Testis (tissue), 3 donors: ENCODE data around the gene KRTAP12-4. TPM values are rescaled to one million over a fixed set of nuclear protein-coding genes. Genes with fewer than 3 reads are reported as not detected.

ENCODE experiments used
- DNase-seq: peaks from one replicate; pipeline ENCODE4 v3.0.0-alpha.2; 2019
- H3K27ac ChIP-seq, 2 donors: fragments of 200-600 bp; sonication (generic); one replicate each; pipeline ENCODE4 v1.5.1; 2019
- H3K27me3 ChIP-seq: fragments of 200-600 bp; sonication (generic); one replicate; pipeline ENCODE4 v1.5.1; 2019
- H3K36me3 ChIP-seq: fragments of 200-600 bp; sonication (generic); one replicate; pipeline ENCODE4 v1.5.1; 2017; ENCODE audit warnings: low read depth; ENCODE audit errors: missing control alignments
- H3K4me1 ChIP-seq: fragments of 200-600 bp; sonication (generic); one replicate; pipeline ENCODE4 v1.5.1; 2019
- H3K4me3 ChIP-seq, 2 donors: fragments of 200-600 bp; sonication (generic); one replicate each; pipeline ENCODE4 v1.5.1; 2017 to 2019
- H3K9me3 ChIP-seq: fragments of 200-600 bp; sonication (generic); one replicate; pipeline ENCODE4 v1.5.1; 2017
- CTCF ChIP-seq, 3 experiments: fragments of 450-650 bp in 2 of 3; fragments of 200-600 bp in 1 of 3; sonication (generic) in 1 of 3; IDR thresholded peaks; one replicate each; pipeline ENCODE4 v1.5.1; 2016 to 2019; ENCODE audit warnings: antibody characterized with exemption in 3 of 3, mild to moderate bottlenecking in 2 of 3, moderate library complexity in 1 of 3
- POLR2A ChIP-seq: fragments of 450-650 bp; IDR thresholded peaks from one replicate; pipeline ENCODE4 v1.6.1; 2017; ENCODE audit warnings: antibody characterized with exemption, mild to moderate bottlenecking, moderate library complexity
- WGBS, 2 donors: methylation state at CpG; one replicate each; pipeline ENCODE4 v1.1.5; 2018; 5-methylcytosine and 5-hydroxymethylcytosine counted together
- intact Hi-C: fragments of 100-400 bp; cut with DNase I; formaldehyde crosslinking; loops from one replicate; pipeline ENCODE4 v1.15.1; 2023; ENCODE audit warnings: low total_unique reads
- polyA plus RNA-seq: library from polyadenylated mRNA; stranded (reverse); fragments of 350-450 nt; fragmentation: Illumina TruSeq; extraction: RNeasy Lipid Tissue Mini Kit (QIAGEN cat#74804); gene quantifications from one replicate; pipeline ENCODE4 v1.2.3, GENCODE V29; 2014; ENCODE audit warnings: low read depth, low replicate concordance; ENCODE audit not compliant: insufficient read depth
- total RNA-seq, 2 donors: library from RNA; depleted of rRNA; stranded (reverse); fragments of >200 nt; gene quantifications; one replicate each; pipeline ENCODE4 v1.2.3, GENCODE V29; 2016

KRTAP12-4 gene
- total and polyA plus RNA-seq, 3 donors from 2014 or later: not detected

- no peak for DNase-seq
- H3K9me3 ChIP-seq: no peaks in the 10 kb centered on the region
- TF ChIP-seq POLR2A: no peak
- no peak for TF ChIP-seq CTCF (IDR thresholded peaks at IDR 0.05)
- no peaks in the 10 kb centered on the region for H3K4me1 ChIP-seq
- WGBS, 2 donors: 74 to 86% methylated on average over 1 of the region's 1 CpG
- H3K36me3 ChIP-seq: no peaks in the 10 kb centered on the region
- H3K27me3 ChIP-seq: no peaks in the 10 kb centered on the region
- no peak overlapping the region for H3K4me3 ChIP-seq
- intact Hi-C loops: no loop called here
- no peak overlapping the region for H3K27ac ChIP-seq
Measured at GRCh38 chr21:44671911-44672310, 17.5 kb upstream of the KRTAP12-4 start.

- Histone ChIP-seq H3K4me1 (no peaks in the 10 kb centered on the region), H3K27ac (no peak overlapping the region), H3K27me3 (no peaks in the 10 kb centered on the region), H3K9me3 (no peaks in the 10 kb centered on the region), H3K36me3 (no peaks in the 10 kb centered on the region), H3K4me3 (no peak overlapping the region)
- WGBS, 2 donors: 74 to 86% methylated on average over 2 to 3 of the region's 3 CpGs
- intact Hi-C loops: no loop called here
- TF ChIP-seq CTCF (IDR thresholded peaks at IDR 0.05): no peak
- TF ChIP-seq POLR2A: no peak
- no peak for DNase-seq
Measured at GRCh38 chr21:44670642-44671432, 16.4 kb upstream of the KRTAP12-4 start.

GRCh38 chr21:44667612-44668011 is 13.2 kb upstream of the KRTAP12-4 start:
- Histone ChIP-seq H3K27me3 (no peaks in the 10 kb centered on the region), H3K36me3 (no peaks in the 10 kb centered on the region), H3K9me3 (no peaks in the 10 kb centered on the region), H3K4me1 (no peaks in the 10 kb centered on the region), H3K27ac (no peak overlapping the region), H3K4me3 (no peak overlapping the region)
- DNase-seq: no peak
- WGBS, 2 donors: 67 to 73% methylated on average over 1 of the region's 1 CpG
- intact Hi-C loops: no loop called here
- TF ChIP-seq POLR2A: no peak
- TF ChIP-seq CTCF (IDR thresholded peaks at IDR 0.05): no peak

GRCh38 chr21:44666401-44667320 is 12.2 kb upstream of the KRTAP12-4 start, which contains the start of gene KRTAP12-2:
Gene KRTAP12-2, minus strand, starts transcription at chr21:44666927. Its CDS starts 41 bp downstream, at chr21:44666886.
- H3K4me3 ChIP-seq: no peak within 1 kb of the TSS
- no peaks in the 10 kb centered on the region for H3K27me3 ChIP-seq
- WGBS, 2 donors: 63 to 80% methylated on average over 6 to 19 of the region's 19 CpGs
- H3K27ac ChIP-seq: no peak within 1 kb of the TSS
- no peaks in the 10 kb centered on the region for H3K4me1 ChIP-seq
- no peaks in the 10 kb centered on the region for H3K36me3 ChIP-seq
- no peak for TF ChIP-seq POLR2A
- no peak for TF ChIP-seq CTCF (IDR thresholded peaks at IDR 0.05)
- intact Hi-C loops: no loop called here
- DNase-seq: no peak
- H3K9me3 ChIP-seq: no peaks in the 10 kb centered on the region
